Fibroblast of lung (primary cell): ENCODE results near the gene CALD1. TPM values are rescaled to one million over a fixed set of nuclear protein-coding genes. Genes with fewer than 3 reads are reported as not detected.

Source experiments
- DNase-seq, 2 donors: peaks; one replicate each; pipeline versions ENCODE4 v3.0.0 to v3.0.0-alpha.2; 2010; ENCODE audit warnings: low read depth in 2 of 2
- H2AFZ ChIP-seq: 2 replicates; pipeline ENCODE4 v1.5.1; 2012; ENCODE audit warnings: low read length, control low read depth, inconsistent platforms
- H3K27ac ChIP-seq: 2 replicates; pipeline ENCODE4 v1.5.1; 2011; ENCODE audit warnings: low read length, control low read depth; ENCODE audit not compliant: insufficient read depth
- H3K27me3 ChIP-seq: 2 replicates; pipeline ENCODE4 v1.5.1; 2011; ENCODE audit warnings: mild to moderate bottlenecking, low read length; ENCODE audit not compliant: control insufficient read depth, insufficient read depth
- H3K36me3 ChIP-seq: 2 replicates; pipeline ENCODE4 v1.5.1; 2011; ENCODE audit warnings: low read length; ENCODE audit not compliant: control insufficient read depth, insufficient read depth
- H3K4me1 ChIP-seq: 2 replicates; pipeline ENCODE4 v1.5.1; 2011; ENCODE audit warnings: low read length; ENCODE audit not compliant: control insufficient read depth, insufficient read depth; ENCODE audit errors: extremely low read depth
- H3K4me2 ChIP-seq: 2 replicates; pipeline ENCODE4 v1.5.1; 2011; ENCODE audit warnings: low read length, control low read depth; ENCODE audit not compliant: insufficient read depth; ENCODE audit errors: extremely low read depth
- H3K4me3 ChIP-seq, 4 experiments: fragments of 200-600 bp in 1 of 4; sonication (generic) in 1 of 4; replicated peaks in 1 of 4; 2 replicates each; pipeline ENCODE4 v1.5.1; 2011 to 2016; ENCODE audit warnings: low read length in 4 of 4, low read depth in 3 of 4, mild to moderate bottlenecking in 3 of 4, control low read depth in 2 of 4, inconsistent platforms in 1 of 4, mixed read lengths in 1 of 4; ENCODE audit not compliant: insufficient read depth in 1 of 4; ENCODE audit errors: control extremely low read depth in 1 of 4
- H3K79me2 ChIP-seq: 2 replicates; pipeline ENCODE4 v1.5.1; 2012; ENCODE audit warnings: mild to moderate bottlenecking, low read length, inconsistent platforms; ENCODE audit not compliant: control insufficient read depth, insufficient read depth
- H3K9ac ChIP-seq: 2 replicates; pipeline ENCODE4 v1.5.1; 2011; ENCODE audit warnings: mild to moderate bottlenecking, low read length, control low read depth; ENCODE audit not compliant: insufficient read depth
- H3K9me3 ChIP-seq: 2 replicates; pipeline ENCODE4 v1.5.1; 2012; ENCODE audit warnings: low read depth, low read length; ENCODE audit not compliant: control insufficient read depth, insufficient read depth
- H4K20me1 ChIP-seq: 2 replicates; pipeline ENCODE4 v1.5.1; 2011; ENCODE audit warnings: low read length; ENCODE audit not compliant: control insufficient read depth, insufficient read depth; ENCODE audit errors: extremely low read depth
- EZH2 ChIP-seq: IDR thresholded peaks from 2 replicates; pipeline ENCODE4 v1.5.1; 2012; ENCODE audit warnings: low read length, control low read depth, mild to moderate bottlenecking; ENCODE audit errors: missing control alignments
- polyA plus RNA-seq, 2 donors: library from polyadenylated mRNA; depleted of rRNA in 1 of 2; stranded (reverse) in 1 of 2; unstranded in 1 of 2; fragments of >200 nt; gene quantifications; 2 replicates each; pipeline ENCODE4 v1.2.1, GENCODE V29; 2011 to 2012; ENCODE audit warnings: missing spikeins in 1 of 2
- total RNA-seq: library from RNA; depleted of rRNA; stranded (reverse); fragments of >200 nt; gene quantifications from 2 replicates; pipeline ENCODE4 v1.2.1, GENCODE V29; 2014
- TF ChIP-seq, protein P1 (sequence below), 2 donors: IDR thresholded peaks in 1 of 2; conservative IDR thresholded peaks in 1 of 2; 1 replicate in 1 of 2; 2 replicates in 1 of 2; pipeline ENCODE4 v1.5.1; 2011 to 2012; ENCODE audit warnings: low read length in 2 of 2, control low read depth in 1 of 2, inconsistent platforms in 1 of 2, low read depth in 1 of 2, mild to moderate bottlenecking in 1 of 2

Gene CALD1
- total and polyA plus RNA-seq, 2 donors (not counting 1 experiment from before 2014, with no cell fraction given) = 343 to 1,187 TPM

DNA sequence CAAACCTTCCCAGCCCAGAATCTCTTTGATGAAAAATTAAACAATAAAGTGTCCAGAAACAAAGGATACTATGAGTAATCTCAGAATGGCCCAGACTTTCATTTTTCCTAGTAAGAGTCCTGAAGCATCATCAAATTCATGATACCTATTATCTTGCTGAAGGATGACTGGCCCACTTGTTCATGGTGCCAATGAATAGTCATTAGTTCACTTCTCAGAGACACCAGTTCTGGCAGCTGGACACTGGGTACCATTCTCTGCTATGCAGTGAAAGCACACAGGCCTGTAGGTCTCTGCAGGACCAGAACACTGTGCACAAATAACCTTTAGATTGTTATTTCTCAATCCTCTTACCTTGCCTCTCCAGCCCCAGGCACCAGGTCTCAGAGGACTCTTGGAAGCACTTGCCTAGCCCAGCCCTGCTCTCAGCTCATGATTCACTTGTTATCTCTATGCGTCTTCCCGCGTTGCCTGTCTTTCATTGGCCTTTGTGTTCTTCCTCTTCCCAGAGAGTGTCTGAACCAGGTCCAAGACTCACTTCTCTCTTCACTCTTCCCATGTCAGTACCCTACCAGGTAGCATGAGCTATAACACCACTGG lies 108.8 kb downstream of the CALD1 start:
- no peaks in the 10 kb centered on the region for H3K36me3 ChIP-seq
- peaks cover 25% of the 10 kb centered on the region for H3K4me1 ChIP-seq
- H3K4me2 ChIP-seq = no peak overlapping the region
- no peaks in the 10 kb centered on the region for H3K27me3 ChIP-seq
- H3K9me3 ChIP-seq = no peaks in the 10 kb centered on the region
- H4K20me1 ChIP-seq = no peaks in the 10 kb centered on the region
- TF ChIP-seq, protein P1, sequence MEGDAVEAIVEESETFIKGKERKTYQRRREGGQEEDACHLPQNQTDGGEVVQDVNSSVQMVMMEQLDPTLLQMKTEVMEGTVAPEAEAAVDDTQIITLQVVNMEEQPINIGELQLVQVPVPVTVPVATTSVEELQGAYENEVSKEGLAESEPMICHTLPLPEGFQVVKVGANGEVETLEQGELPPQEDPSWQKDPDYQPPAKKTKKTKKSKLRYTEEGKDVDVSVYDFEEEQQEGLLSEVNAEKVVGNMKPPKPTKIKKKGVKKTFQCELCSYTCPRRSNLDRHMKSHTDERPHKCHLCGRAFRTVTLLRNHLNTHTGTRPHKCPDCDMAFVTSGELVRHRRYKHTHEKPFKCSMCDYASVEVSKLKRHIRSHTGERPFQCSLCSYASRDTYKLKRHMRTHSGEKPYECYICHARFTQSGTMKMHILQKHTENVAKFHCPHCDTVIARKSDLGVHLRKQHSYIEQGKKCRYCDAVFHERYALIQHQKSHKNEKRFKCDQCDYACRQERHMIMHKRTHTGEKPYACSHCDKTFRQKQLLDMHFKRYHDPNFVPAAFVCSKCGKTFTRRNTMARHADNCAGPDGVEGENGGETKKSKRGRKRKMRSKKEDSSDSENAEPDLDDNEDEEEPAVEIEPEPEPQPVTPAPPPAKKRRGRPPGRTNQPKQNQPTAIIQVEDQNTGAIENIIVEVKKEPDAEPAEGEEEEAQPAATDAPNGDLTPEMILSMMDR (conservative IDR thresholded peaks at IDR 0.05 in 1 of 2, IDR thresholded peaks at IDR 0.05 in 1 of 2; ENCODE audit: low read depth in 1 of 2, low read length in 2 of 2) = no peak
- no peak for TF ChIP-seq EZH2
- H2AFZ ChIP-seq = no peak overlapping the region
- no peak overlapping the region for H3K27ac ChIP-seq
- DNase-seq = peak in 1 of 2 donors; percentile 47
- no peak overlapping the region for H3K4me3 ChIP-seq
- H3K79me2 ChIP-seq = peaks cover 47% of the 10 kb centered on the region
- H3K9ac ChIP-seq = no peak overlapping the region

DNA sequence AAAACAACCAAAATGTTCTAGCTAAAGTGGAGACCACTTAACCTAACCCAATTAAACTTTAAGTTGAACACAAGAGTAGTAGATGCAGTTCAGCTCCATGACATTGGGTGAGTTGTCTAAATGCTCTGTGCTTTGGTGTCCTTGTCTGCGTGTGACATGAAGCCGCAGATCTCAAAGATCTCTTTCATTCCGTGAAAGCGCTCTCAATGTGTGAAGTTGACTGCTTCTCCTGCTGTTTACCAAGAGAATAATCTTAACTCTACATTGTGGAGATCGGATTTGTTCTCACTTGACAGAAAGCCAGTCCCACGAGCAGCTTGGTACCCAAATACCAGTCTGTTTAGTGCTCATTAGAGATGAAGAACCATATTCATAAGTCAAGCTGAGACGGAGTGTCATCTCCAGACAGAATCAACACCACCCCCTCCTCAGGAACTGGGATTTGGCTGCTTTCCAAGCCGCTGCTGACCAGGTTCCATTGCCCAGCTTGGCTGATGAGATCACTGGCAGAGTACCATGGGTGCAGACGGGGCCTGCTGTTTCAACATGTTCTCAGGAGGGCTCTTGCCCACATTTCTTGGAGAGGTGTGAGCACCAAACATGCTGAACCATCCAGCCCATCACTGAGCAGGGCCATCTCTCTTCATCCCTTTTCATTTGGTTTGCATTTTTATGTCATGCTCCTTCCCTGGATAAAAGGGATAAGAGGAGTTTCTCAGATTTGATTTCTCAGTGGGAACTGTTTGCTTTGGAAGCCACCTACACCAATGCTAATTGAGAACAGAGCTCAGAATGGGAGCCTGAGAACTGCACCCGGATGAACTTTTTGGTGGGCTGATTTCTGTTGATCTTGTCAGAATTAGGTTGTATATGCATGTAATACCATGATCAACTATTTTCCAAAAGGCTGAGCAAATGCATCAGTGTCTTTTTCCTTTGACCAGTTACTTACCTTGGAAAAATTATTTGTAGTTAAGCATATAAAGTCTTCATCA lies 111.1 kb downstream of the CALD1 start:
- H2AFZ ChIP-seq = no peak overlapping the region
- H3K36me3 ChIP-seq = no peaks in the 10 kb centered on the region
- peak overlapping the region in 2 of 4 experiments; percentile 67 to 94 for H3K4me3 ChIP-seq
- no peak overlapping the region for H3K9ac ChIP-seq
- H3K4me2 ChIP-seq = peak overlapping the region; percentile 17
- H3K4me1 ChIP-seq = peaks cover 19% of the 10 kb centered on the region
- no peaks in the 10 kb centered on the region for H4K20me1 ChIP-seq
- H3K27me3 ChIP-seq = no peaks in the 10 kb centered on the region
- H3K79me2 ChIP-seq = peaks cover 67% of the 10 kb centered on the region
- H3K27ac ChIP-seq = peak overlapping the region; percentile 91
- no peak for TF ChIP-seq EZH2
- TF ChIP-seq, protein P1 (conservative IDR thresholded peaks at IDR 0.05 in 1 of 2, IDR thresholded peaks at IDR 0.05 in 1 of 2; ENCODE audit: low read depth in 1 of 2, low read length in 2 of 2) = no peak
- DNase-seq = peak; percentile 49 to 82
- H3K9me3 ChIP-seq = no peaks in the 10 kb centered on the region

DNA sequence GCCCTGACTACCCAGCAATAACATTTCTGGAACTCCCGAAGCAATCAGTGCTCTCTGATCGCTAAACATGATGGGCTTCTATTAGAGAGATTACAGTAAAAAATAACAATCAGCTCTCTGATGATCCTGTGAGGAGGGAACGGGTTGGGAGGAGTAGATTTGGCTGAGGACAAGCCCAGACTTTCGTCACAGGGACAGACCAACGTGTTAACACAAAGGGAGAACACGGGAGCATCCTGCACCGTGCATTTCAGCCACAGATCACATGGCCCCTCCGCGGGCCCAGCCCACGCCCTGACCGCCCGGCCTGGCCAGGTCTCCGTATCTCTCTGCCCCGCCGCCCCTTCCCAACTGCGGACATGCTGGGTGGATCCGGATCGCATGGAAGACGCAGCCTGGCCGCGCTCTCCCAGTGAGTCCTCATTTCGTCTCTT lies 111.8 kb downstream of the CALD1 start:
- Histone ChIP-seq H3K4me3 (peak overlapping the region; percentile 62 to 94 (median 67)), H3K27ac (peak overlapping the region; percentile 91), H4K20me1 (no peaks in the 10 kb centered on the region), H3K79me2 (peaks cover 74% of the 10 kb centered on the region), H3K9ac (peak overlapping the region; percentile 81), H3K9me3 (no peaks in the 10 kb centered on the region), H3K36me3 (no peaks in the 10 kb centered on the region), H3K4me1 (peaks cover 17% of the 10 kb centered on the region), H3K4me2 (peak overlapping the region; percentile 84), H2AFZ (no peak overlapping the region), H3K27me3 (no peaks in the 10 kb centered on the region)
- peak; percentile 96 to 99 for DNase-seq
- no peak for TF ChIP-seq EZH2
- TF ChIP-seq, protein P1 (conservative IDR thresholded peaks at IDR 0.05 in 1 of 2, IDR thresholded peaks at IDR 0.05 in 1 of 2; ENCODE audit: low read depth in 1 of 2, low read length in 2 of 2) = no peak
